GM12874 (cell line): ENCODE data around the gene C6.

Source experiments
- TF ChIP-seq, protein P1 (sequence below): IDR thresholded peaks from 2 replicates; pipeline ENCODE4 v1.5.1; 2011; ENCODE audit warnings: low read depth, mild to moderate bottlenecking, control low read depth, low read length, moderate library complexity; ENCODE audit not compliant: insufficient read depth

Gene C6

DNA sequence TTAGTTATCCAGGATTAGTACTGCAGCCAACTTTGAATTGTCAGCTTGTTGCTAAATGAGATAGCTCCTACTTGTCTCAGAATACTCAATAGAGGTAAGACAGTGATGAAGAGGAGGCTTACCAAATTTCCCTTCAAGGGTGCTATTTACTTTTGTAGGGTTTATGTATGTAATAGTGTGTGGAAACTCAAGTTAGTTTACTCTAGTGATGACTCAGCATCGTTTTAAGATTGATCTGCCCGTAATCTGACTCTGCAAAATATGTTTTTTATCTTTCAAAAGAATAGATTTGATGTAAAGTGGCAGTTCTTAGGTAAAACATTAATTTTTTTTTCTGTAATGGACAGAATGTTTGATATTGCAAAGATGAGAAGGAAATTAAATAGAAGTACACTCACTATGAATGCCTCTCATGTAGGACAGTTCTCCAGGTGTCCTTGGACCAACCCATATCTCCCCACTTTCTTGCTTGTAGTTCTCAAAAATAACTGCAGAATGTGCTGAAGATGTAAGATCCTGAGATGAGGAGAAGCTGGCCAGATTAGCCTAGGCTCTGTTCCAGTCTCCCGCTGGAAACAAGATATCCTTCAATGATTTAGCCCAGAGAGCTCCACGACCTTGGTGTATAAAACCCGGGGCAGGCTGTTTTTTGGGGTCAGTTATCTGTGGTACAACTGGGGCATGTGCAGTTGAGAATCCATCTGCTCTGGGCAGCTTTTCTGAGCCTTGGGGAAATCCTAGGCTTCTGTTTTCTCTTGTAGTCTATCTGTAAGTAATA lies 117.8 kb downstream of the C6 start:
- TF ChIP-seq, protein P1, sequence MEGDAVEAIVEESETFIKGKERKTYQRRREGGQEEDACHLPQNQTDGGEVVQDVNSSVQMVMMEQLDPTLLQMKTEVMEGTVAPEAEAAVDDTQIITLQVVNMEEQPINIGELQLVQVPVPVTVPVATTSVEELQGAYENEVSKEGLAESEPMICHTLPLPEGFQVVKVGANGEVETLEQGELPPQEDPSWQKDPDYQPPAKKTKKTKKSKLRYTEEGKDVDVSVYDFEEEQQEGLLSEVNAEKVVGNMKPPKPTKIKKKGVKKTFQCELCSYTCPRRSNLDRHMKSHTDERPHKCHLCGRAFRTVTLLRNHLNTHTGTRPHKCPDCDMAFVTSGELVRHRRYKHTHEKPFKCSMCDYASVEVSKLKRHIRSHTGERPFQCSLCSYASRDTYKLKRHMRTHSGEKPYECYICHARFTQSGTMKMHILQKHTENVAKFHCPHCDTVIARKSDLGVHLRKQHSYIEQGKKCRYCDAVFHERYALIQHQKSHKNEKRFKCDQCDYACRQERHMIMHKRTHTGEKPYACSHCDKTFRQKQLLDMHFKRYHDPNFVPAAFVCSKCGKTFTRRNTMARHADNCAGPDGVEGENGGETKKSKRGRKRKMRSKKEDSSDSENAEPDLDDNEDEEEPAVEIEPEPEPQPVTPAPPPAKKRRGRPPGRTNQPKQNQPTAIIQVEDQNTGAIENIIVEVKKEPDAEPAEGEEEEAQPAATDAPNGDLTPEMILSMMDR, result no peak

DNA sequence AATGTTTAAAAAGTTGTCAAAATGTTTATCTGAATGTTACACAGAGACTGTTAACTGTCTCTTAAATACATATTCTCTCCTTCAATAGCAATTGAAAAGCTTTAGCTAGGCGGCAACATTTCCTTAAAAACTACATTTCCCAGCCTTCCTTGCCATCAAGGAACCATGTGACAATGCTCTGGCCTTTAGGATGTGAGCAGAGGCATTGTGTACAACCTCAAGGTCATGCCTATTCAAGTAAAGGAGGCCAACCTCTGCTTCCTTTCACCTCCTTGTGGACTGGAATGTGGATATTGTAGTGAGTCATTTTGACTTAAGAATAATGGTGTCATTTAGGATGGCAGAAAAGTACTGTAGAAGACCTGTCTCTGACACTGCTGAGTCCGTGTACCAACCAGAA lies 118.5 kb downstream of the C6 start:
- TF ChIP-seq, protein P1, result no peak

DNA sequence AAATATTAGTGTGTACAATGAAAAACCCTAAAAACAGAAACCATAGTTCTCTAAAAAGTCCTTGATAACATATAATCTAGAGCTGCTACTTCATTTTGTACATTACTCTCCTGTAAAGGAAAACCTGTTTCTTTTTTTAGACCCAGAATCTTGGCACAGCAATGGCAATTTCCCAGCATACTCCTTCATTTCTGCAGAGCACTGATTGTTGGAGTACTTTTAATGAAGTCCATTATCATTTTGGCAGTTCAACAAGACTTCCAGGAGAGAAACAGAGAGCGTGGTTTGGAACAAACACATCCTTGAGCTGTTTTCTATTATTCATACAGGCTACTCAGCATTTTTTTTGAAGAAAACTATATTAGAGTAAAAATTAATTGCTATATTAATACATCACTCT lies 119.5 kb downstream of the C6 start:
- TF ChIP-seq, protein P1, result no peak
